Measurements from ENCODE around the gene AKAP10.
"Not testable (repeated sequence)": the region's sequence is repeated elsewhere in the genome, so short reads cannot be mapped to it uniquely, and the experiment has no call there.

AKAP10 gene, protein sequence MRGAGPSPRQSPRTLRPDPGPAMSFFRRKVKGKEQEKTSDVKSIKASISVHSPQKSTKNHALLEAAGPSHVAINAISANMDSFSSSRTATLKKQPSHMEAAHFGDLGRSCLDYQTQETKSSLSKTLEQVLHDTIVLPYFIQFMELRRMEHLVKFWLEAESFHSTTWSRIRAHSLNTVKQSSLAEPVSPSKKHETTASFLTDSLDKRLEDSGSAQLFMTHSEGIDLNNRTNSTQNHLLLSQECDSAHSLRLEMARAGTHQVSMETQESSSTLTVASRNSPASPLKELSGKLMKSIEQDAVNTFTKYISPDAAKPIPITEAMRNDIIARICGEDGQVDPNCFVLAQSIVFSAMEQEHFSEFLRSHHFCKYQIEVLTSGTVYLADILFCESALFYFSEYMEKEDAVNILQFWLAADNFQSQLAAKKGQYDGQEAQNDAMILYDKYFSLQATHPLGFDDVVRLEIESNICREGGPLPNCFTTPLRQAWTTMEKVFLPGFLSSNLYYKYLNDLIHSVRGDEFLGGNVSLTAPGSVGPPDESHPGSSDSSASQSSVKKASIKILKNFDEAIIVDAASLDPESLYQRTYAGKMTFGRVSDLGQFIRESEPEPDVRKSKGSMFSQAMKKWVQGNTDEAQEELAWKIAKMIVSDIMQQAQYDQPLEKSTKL

DNA sequence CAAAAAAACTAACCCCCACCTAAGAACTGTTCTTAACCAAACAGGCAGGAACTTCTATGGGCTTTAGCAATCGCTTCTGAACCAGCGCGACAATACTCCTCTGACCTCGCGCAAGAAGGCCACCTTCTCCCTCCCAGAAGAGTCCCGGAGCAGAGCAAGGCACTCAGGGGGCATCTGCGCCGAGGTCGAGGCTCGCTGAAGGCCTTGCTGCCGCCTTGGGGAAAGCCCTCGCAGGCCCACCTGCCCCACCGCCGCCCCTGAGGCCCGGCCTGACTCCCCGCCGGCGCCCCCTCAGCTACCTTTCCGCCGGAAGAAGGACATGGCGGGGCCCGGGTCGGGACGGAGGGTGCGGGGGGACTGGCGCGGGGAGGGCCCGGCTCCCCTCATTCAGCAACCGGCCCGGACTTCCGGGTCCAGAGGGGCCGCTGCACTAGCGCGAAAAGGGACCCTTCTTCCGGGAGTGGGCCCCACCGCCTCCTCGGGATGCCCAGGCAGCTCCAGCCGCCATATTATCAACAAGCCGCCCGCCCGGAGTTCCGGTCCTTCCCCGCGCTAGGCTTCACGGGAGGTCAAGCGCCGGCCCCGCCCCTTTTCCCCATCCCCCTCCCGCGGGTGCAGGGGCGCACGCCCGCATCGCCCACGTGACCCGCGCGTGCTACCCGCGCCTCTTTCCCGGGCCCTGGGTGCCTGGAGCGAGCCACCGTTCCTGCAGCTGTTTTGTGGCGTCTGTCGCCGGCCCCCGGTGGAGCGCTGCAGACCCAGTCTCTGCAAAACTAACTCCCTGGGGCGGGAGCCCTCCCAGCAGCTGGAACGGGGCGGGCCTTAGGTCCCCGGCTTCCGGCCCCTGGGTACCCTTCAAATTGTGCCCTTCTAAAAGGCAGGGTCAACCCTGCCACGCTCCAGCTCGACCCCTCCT lies at the start of gene AKAP10:
Gene AKAP10 (minus strand): TSS at position 536 of the 916 bp plus-strand sequence. CDS start 149 bp downstream, at position 387.
- peak within 1 kb of the TSS; percentile 96 for H3K4me3 ChIP-seq (replicated peaks; ENCODE audit: low read depth, low read length)
- no peaks in the 10 kb centered on the region for H3K27me3 ChIP-seq (replicated peaks; ENCODE audit: control insufficient read depth, insufficient read depth, low read length)
- peak; percentile 93 for DNase-seq (ENCODE audit: extremely low read depth, insufficient read length)
- TF ChIP-seq, protein P1, sequence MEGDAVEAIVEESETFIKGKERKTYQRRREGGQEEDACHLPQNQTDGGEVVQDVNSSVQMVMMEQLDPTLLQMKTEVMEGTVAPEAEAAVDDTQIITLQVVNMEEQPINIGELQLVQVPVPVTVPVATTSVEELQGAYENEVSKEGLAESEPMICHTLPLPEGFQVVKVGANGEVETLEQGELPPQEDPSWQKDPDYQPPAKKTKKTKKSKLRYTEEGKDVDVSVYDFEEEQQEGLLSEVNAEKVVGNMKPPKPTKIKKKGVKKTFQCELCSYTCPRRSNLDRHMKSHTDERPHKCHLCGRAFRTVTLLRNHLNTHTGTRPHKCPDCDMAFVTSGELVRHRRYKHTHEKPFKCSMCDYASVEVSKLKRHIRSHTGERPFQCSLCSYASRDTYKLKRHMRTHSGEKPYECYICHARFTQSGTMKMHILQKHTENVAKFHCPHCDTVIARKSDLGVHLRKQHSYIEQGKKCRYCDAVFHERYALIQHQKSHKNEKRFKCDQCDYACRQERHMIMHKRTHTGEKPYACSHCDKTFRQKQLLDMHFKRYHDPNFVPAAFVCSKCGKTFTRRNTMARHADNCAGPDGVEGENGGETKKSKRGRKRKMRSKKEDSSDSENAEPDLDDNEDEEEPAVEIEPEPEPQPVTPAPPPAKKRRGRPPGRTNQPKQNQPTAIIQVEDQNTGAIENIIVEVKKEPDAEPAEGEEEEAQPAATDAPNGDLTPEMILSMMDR (IDR thresholded peaks at IDR 0.05; ENCODE audit: insufficient read depth, low read length, poor library complexity, severe bottlenecking), result no peak
- no peaks in the 10 kb centered on the region; the same call in 1 of the 2 replicates for H3K36me3 ChIP-seq (ENCODE audit: control insufficient read depth, insufficient read depth, low read length)

DNA sequence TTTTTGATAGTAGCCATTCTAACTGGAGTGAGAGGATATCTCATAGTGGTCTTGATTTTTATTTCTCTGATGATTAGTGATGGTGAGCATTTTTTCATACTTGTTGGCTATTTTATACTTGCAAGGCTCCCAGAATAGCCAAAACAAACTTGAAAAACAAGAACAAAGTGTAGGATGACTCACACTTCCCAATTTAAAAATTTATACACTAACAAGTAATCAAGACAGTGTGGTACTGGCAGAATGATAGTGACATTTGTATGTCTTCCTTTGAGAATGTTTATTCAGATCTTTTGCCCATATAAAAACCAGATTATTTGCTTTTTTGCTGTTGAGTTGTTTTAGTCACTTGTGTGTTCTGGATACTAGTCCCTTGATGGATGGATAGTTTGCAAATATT lies 49.3 kb upstream of the AKAP10 start:
- no peak overlapping the region for H3K4me3 ChIP-seq (replicated peaks; ENCODE audit: low read depth, low read length)
- no peak for DNase-seq (ENCODE audit: extremely low read depth, insufficient read length)
- TF ChIP-seq, protein P1 (IDR thresholded peaks at IDR 0.05; ENCODE audit: insufficient read depth, low read length, poor library complexity, severe bottlenecking), result no peak
- H3K27me3 ChIP-seq (replicated peaks; ENCODE audit: control insufficient read depth, insufficient read depth, low read length), result no peaks in the 10 kb centered on the region
- no peaks in the 10 kb centered on the region for H3K36me3 ChIP-seq (ENCODE audit: control insufficient read depth, insufficient read depth, low read length)

DNA sequence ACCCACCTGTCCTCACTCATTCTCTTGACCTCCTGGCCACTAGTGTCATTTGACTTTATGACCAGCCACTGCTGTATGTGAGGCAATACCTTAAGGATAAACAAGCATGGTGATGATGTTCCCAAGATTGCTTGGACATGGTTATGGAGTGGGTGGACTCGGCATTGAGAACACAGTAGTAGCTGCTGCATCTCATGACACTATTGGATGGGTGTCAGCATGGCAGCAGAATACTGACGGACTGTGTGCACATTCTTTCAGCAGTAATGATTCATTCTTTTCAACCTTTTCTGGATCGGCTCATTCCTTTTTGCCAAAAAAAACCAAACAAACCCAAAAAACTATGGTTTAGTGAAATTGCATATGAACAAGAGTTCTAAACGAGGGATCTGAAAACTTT lies 45.1 kb upstream of the AKAP10 start:
- Histone ChIP-seq H3K27me3 (replicated peaks; ENCODE audit: control insufficient read depth, insufficient read depth, low read length) (no peaks in the 10 kb centered on the region), H3K4me3 (replicated peaks; ENCODE audit: low read depth, low read length) (no peak overlapping the region), H3K36me3 (ENCODE audit: control insufficient read depth, insufficient read depth, low read length) (no peaks in the 10 kb centered on the region)
- DNase-seq (ENCODE audit: extremely low read depth, insufficient read length), result no peak
- TF ChIP-seq, protein P1 (IDR thresholded peaks at IDR 0.05; ENCODE audit: insufficient read depth, low read length, poor library complexity, severe bottlenecking), result no peak

DNA sequence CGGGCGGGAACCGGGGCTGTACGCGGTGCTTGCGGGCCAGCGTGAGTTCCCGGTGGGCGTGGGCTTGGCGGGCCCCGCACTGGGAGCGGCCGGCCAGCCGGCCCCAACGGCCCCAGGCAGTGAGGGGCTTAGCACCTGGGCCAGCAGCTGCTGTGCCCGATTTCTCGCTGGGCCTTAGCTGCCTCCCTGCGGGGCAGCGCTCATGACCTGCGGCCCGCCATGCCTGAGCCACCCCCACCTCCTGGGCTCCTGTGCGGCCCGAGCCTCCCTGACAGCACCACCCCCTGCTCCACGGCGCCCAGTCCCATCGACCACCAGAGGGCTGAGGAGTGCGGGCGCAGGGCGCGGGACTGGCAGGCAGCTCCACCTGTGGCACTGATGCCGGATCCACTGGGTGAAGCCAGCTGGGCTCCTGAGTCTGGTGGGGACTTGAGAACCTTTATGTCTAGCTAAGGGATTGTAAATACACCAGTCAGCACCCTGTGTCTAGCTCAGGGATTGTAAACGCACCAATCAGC lies 38.9 kb upstream of the AKAP10 start:
- DNase-seq (ENCODE audit: extremely low read depth, insufficient read length); H3K27me3 ChIP-seq (replicated peaks; ENCODE audit: control insufficient read depth, insufficient read depth, low read length); H3K4me3 ChIP-seq (replicated peaks; ENCODE audit: low read depth, low read length); H3K36me3 ChIP-seq (ENCODE audit: control insufficient read depth, insufficient read depth, low read length): not testable (repeated sequence)

DNA sequence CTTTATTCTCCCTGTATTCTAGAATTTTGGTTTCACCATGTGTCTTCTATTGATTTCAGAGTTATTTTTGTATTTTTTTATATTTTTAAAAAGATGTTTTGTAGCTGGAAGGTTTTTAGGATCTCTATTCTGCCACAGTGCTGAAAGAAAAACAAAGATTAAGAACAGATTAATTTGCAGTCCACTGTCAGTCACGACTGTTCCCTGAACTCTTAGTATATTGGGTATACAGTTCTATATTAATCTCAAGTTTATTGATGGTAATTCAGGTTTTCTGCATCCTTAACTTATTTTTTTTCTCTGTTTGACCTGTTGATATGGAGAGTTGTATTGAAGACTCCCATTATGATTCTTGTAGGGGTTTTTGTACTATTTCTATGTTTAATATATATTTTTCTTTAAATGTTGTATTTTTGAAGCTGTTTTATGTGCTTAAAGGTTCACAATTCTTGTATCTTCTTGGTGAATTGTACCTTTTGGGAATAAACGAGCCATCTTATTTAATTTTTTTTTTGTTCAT lies 34.4 kb upstream of the AKAP10 start:
- TF ChIP-seq, protein P1 (IDR thresholded peaks at IDR 0.05; ENCODE audit: insufficient read depth, low read length, poor library complexity, severe bottlenecking), result no peak
- Histone ChIP-seq H3K36me3 (ENCODE audit: control insufficient read depth, insufficient read depth, low read length) (no peaks in the 10 kb centered on the region), H3K27me3 (replicated peaks; ENCODE audit: control insufficient read depth, insufficient read depth, low read length) (no peaks in the 10 kb centered on the region), H3K4me3 (replicated peaks; ENCODE audit: low read depth, low read length) (no peak overlapping the region)
- DNase-seq (ENCODE audit: extremely low read depth, insufficient read length), result no peak

Data from GM06990 (cell line).